NCI-H2029 treated with DMSO at 0.1 percent for 48 hours (cell line): ENCODE measurements around the gene IGFBP4.
A peak's percentile ranks its signal among the peaks of the same experiment; 100 is the strongest.

Source experiments
- DNase-seq: peaks from one replicate; lab custom pipeline; 2025; lab: John Stamatoyannopoulos, UW

IGFBP4 gene

DNA sequence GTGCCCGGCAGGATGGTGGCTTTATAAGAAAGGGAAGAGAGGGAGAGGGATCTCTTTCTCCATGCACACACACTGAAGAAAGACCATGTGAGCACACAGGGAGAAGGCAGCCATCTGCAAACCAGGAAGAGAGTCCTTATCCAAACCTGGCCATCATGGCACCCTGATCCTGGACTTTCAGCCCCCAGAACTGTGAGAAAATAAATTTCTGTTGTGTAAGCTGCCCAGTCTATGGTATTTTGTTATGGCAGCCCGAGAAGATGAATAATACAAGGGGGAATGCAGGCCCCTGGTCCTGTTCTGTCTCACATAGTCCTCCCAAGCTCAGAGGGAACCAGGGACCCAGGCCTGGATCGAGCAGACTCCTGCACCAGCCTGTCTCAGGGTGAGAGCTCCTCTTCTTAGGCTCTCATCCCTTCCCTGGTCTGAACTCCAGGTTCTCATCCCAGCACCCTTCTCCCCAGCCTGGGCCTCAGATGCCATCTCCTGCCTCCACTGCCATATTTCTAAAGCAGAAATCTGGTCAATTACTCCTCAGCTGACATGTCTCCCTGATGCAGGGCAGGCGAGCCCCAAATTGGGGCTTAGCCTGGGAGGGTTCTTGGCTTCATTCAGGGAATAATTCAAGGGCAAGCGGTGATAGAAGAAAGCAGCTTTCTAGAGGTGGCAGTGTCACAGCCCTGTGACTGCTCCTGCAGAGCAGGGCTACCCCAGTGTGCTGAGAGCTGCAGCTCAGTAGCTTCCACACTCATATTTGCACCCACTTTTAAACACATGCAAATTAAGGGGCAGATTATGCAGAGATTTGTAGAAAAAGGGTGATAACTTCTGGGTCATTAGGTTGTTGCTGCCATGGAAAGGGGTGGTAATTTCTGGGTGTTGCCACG, 28.8 kb downstream of the IGFBP4 start:
- no peak for DNase-seq

DNA sequence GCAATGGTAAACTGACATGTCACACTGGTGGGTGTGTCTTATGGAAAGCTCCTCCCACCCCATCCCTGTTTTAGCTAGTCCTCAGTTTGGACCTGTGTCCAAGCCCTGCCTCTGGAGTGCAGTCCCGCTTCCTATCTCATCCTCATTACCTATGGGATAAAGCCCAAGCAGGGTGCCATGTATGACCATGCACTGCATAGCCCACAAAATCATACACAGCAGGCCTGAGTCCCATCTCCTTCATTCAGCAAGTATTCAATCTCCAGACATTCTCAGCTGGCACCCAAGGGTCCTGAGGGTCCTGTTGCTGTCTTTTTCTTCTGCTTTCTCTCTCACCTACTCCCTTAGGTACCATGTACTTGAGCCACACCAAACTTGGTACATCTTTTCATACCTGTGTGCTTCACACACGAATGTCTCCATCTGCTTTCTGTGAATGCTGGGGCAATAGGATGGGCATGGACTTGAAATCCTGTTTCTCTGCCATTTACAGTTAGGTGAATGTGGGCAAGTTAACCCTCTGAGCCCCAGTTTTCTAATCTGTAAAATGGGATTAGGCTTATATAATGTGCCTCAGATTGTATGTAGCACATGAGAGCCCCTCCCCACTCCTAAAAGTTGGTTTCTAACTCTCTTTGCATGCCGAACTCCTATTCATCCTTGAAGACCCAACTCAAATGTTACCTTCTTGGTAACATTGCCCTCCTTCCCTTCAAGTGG, 29.6 kb downstream of the IGFBP4 start:
- no peak for DNase-seq

DNA sequence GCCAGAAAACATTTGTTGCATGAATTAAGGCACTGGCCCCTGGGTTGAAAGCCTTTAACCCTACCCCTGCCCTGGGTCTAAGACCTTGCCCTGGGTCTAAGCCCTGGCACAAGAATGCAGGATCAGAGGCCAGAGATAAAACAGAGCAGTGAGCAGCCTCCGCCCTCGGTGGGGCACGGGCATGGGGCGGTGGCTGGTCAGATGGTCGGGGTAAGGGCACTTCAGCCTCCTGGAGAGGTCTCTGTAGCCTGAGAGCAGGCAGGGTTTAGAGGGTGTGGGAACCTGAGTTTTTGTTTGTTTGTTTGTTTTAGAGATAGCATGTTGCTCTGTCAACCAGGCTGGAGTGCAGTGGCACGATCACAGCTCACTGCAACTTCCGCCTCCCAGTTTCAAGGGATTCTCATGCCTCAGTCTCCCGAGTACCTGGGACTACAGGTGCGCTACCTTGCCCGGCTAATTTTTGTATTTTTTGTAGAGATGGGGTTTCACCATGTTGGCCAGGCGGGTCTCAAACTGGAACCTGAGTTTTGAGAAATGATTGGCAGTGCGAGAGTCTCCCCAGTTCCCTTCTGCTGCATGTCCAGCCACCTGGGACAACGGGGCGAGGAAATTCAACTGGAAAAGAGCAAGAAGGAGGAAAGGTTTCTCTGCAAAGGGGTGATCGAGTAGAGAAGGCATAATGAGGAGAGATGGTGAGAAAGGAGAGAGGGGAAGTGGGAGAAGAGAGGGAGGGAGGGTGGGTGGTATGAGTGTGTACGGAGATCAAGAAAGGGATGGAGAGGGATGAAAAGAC, 30.5 kb downstream of the IGFBP4 start:
- no peak for DNase-seq

DNA sequence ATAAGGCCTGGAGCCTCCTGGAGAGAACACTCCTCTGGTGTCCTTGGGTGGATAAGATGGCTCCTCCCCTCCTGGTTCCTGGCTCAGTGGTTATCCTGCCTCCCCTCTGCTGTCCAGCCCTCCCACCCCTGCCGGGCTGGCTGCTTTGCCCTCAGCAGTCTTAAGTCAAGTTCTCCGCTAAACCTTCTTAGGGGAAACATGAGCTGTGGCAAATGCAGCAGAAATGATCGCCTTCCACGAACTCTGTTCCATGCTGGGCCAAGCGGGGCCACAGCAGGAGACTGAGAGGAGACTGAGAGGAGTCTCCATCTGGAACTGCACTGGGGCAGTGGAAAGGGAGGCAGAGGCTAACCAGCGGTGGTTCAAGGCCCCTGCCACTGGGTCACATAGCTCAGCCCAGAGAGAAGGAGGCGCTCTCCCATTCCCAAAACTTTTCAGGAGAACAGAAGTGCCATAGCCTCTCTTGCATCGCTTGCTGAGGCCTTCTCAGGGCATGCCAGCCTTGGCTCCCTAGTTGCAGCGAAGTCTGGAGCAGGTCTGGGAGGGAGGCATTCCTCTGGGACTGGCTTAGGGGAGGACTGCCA, 31.3 kb downstream of the IGFBP4 start:
- DNase-seq, result no peak

DNA sequence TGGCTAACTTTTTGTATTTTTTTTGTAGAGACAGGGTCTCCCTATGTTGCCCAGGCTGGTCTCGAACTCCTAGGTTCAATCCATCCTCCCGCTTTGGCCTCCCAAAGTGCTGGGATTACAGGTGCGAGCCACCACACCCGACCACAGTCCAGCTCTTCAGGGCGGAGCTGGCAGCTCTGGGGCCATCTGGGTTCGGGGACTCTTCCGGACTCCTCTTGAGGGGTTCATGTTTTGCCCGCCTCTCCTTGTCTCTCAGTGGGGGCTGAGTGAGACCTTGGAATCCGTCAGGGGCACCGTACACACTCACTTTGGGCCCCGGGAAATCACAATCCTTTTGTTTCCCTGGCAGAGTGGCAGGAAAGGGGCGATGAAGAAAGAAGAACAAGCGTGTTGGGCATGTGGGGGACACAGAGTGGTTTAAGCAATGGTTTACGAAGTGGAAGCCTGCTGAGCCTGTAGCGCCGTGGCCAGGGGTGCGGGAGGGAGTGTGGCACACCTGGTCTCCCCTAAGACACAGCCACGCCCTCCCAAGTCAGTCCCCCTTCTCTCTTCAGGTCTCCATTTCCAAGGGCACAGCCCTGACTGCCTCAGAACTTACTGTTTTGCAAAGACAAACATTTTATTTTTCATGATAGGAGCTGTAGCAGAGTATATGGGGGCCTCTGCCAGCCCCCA, 32.1 kb downstream of the IGFBP4 start:
- no peak for DNase-seq

DNA sequence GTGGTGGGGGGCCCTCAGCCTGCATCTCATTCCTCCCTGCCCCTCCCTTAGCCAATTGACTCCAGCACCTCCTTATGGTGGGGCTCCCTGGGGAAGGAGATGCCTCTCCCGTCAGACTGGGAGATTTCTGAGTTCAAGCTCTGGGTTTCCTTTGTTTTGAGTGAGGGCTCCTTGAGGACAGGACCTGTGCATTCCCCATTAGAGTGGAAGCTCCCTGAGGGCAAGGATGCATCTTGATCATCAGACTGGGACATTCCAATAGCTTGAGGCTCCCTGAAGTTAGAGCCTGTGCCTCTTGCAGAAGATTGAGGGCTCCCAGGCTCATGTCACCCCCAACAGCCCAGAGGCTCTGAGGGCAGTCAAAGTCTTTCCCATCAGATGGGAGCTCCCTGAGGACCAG, 34.5 kb downstream of the IGFBP4 start:
- no peak for DNase-seq

DNA sequence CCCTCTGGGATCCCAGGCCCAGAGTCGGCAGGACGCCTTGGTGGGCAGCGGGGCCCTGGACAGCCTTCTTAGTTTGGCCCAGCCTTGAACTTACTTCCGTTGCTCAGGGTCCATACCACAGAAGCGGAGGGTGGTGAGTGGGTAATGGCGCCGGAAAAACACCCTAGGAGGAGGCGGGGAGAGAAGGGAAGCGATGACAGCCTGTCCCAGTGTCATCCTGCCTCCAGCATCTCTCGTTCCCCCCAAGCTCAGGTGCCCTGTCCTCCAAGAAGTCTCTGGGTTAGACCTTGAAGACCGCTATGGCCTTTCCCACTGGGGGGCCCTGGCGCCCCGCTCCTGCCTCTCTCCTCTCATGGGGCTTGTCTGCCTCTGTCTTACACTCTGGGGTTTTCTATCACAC, 35.2 kb downstream of the IGFBP4 start:
- DNase-seq, result no peak

DNA sequence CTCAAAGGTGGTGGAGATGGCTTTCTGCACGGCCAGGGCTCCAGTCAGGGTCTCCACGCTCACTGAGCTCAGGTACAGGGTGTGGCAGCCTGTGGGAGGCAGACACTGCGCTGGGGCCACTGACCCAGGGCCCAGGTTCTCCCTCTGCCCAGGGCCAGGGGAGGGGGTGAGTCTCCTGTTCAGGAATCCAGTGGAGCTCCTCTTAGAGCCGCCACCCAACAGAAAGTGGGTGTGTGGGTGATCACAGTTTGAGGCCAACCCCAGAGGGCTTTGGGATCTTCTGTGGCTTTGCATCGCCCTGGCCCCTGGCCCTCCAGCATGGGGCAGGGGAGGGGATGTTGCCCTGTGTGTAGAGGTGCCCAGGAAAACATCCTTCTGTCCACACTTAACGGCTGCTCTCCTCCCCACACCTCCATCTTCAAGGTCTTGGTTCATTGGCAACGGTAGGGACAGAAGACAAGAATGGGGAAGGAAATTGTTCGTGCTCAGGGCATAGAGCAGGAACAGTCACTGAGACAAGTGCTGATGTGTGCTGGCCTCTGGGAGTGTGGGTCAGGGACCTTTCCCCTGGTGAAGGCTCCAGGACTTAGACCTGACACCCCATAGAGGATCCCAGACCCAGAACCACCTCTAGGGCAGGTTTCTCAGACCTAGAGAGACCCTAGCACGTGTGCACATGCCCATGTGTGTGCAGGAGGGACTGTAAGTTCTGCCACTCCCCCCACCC, 36.7 kb downstream of the IGFBP4 start:
- DNase-seq, result no peak

DNA sequence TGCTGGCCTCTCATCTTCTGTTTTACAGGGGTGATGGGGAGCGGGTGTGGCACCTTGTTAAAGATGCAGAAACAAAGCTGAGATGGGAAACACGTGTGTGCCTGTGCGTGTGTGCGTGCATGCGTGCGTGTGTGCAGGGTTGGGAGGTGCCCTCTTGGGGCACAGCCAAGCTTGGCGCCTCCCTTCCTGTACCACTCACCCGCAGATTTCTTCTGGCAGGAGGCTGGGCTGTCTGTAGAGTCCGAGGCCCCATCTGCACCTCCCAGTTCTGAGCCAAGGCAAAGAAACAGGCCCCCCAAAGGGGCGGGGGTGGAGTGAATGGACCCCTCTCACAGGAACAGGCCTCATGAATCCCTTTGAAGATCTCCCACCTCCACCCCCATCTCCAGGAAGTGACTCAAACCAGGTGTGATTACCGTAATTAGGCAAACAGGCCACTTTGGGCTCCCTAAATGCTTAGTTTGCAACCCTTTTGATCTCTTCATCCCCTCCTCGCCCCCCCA, 37.3 kb downstream of the IGFBP4 start:
- no peak for DNase-seq

DNA sequence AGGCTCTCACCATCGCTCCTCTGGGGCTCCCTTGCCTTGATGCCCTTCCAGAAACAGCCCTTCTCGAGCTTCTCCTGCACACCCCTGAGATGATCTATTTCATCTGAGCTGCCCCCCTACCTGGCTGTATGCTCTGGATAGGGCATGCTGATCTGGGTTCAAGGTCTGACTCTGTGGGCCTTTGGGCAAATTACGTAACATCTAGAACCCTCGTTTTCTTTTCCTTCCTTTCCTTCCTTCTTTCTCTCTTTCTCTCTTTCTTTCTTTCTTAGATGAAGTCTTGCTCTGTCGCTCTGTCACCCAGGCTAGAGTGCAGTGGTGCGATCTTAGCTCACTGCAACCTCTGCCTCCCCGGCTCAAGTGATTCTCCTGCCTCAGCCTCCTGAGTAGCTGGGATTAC, 37.9 kb downstream of the IGFBP4 start:
- no peak for DNase-seq

DNA sequence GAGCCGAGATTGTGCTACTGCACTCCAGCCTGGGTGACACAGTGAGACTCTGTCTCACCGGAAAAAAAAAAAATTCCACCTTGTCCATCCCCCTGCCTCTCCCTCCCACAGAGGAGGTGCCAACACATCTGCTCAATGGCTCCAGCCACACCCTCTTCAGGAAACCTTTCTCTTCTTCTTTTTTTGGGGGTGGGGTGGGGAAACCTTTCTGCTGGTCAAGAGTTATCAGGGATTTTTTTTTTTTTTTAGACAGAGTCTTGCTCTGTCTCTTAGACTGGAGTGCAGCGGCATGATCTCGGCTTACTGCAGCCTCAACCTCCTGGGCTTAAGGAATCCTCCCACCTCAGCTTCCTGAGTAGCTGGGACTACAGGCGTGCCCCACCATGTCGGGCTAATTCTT, 39.5 kb downstream of the IGFBP4 start:
- DNase-seq, result no peak

DNA sequence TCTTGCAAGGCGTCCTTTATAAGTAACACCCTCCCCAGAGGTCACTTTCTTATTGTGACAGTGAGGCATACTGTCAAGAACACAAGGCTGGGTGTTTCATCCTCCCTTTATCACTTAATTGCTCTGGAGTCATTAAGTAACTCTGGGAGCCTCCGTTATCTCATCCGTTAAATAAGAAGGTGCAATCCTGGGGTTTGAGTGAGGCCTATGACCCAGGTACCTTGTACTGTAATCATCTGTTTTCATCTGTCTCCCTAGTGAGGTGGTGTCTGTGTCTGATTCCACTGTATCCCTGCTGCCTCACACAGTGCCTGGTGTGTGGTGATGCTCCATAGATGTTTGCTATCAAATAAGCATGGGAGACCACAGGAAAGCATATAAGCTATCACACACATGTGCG, 40.4 kb downstream of the IGFBP4 start:
- DNase-seq, result no peak

DNA sequence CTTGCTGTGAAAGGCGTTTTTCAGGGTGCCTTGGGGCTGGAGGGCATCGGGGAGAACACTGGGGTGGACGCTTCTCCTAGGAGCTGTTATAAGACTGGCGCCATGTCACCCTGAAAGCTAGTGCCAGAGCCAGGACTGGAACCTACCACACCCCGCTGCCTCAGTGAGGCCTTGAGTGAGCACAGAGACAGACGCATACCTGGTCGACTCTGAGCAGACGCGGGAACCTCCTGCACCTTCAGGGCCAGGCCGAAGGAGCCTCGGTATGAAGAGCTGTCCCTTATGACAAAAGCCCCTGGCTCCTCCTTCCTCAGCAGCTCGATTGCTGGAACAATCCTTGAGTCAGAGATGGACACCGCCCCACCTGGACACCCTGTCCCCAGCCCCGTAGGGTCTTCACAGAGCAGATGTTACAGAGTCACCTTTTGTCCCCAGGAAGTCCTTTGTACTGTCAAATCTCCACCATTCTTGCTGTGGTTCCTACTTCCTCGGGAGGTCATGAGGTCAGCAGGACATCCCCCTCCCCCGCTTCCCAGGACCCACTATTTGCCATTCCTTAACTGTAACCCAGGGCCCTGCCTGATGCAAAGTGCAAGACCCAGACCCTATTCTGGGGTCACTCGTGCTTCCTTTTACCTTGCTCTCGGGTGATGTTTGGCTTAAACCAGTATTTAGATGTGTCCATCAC, 41.2 kb downstream of the IGFBP4 start:
- DNase-seq, result no peak

DNA sequence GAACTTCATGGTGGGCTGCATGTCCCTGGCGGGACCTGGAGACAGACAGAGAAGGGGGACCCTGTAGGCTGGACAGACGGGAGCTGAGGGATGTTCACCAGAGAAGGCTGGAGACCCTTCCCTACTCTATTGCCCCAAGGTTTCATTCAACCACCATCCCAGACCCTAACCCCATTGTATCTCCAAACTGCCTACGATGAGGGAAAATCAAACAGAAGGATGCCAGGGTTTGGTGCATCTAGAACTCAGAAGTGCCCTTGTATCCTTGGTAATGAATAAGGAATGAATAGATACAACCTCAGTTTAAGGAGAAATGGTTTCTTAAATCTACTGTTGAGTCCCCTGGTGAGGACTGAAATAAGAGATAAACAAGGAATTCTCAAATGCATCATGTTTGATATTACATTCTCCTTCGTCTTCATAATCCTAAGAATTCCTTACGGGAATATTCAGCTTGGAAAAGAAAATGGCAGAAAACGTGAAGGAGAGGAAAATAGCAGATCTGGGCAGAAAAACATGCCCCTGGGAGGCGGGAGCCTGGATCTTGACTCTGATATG, 41.8 kb downstream of the IGFBP4 start:
- DNase-seq, result no peak

DNA sequence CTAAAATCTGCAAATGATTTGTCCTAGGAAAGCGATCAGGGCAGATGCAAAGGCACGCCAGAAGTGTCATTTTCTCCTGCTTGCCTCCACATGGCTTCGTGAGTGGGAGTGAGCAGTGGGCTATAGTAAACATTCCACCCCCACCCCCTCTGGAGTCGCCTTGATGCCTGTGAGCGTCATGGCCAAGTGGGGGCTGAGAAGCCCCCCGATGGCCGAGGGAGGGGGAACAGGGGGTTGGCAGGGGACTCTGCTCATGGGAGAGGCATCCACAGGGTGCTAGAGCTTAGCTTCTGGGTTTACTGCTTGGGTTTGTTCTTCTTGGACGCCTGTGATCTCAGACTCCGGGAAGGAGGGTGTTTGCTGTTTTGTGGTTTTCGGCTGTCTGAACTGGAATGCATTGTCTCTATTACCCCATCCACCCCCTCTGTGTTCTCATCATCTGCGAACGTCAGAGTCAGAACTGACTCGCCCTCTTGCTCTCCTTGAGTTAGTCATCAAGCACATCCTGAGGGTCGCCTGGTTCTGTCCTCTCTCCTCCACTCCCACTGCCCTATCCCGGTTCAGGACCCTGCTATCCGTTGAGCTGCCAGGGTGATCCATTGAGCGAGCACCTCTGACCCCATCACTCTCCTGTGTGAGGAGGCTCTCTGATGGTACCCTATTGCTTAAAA, 42.7 kb downstream of the IGFBP4 start:
- peak; percentile 15 for DNase-seq

DNA sequence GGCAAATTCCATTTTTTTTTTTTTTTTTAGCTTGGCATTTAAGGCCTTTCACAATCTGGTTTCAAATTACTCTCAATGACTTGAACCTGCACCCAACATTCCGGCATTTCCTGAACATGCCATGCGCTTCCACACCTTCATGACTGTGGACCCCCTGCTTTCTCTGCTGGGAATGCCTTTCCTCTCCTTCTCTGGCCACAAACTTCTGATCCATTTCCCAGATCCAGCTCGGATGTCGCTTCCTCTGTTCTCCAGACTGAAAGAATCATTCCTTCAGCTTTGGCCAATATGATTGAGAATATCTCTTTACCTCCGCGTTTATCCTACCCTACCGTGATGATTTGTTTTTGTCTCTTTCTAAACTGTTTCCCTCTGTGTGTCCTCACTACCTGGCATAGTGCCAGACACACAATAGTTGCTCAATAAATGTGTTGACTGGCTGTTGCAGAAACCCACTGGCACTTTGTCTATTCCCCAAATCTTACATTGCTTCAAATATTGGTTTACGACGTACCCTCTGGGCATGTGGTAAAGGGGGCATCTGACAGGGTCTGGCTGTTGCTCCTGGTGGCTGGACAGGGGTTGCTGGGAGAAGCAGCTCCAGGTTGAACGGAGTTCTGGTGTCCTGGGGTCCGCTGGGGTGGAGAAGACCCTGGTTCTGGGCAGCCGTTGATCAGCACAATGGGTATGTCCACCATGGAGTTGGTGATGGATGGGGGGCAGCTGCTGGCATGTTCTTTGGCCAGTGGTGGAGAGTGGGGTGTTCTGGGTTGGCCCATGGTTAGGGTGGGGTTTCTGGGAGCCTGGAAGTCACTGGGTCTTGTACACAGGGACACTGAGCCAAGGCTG, 43.5 kb downstream of the IGFBP4 start:
- no peak for DNase-seq

DNA sequence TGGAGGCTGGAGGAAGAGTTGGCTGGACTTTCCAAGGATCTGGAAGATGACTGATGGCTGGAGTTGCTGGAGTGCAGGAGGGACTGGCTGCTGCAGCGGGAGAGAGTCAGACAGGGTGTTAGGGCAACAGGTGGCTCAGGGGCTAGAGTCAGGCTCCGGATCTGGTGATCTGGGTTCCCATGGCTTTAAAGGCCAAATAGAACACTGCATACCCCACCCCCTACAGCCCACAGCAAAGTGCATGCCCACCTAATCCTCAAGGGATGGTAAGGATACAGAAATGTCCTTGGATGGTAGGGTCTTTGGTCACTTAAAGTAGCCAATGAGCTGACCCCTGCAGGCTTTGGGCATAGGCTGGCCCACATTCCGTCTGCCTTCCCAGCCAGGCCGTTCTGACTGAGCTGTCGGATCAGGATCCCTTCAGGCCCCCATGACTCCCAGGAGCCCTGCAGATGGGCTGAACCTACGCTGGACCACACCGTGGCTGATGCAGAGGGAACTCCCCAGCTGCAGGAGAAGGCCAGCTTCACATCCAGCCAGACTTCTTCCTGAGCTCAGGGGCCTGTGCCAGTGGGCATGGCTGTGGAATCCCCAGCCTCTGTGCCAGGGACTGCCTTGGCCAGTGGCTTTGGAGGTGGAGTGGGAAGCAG, 44.2 kb downstream of the IGFBP4 start:
- DNase-seq, result no peak
